Gastroesophageal sphincter (tissue), 4 donors: ENCODE results near the gene PRXL2B. TPM values are rescaled to one million over a fixed set of nuclear protein-coding genes. Genes with fewer than 3 reads are reported as not detected.
"Not testable (repeated sequence)": the region's sequence is repeated elsewhere in the genome, so short reads cannot be mapped to it uniquely, and the experiment has no call there.

ENCODE experiments used
- ATAC-seq: fragments of 150-250 bp; one replicate; pipeline ENCODE4 v1.9.1; 2016; ENCODE audit warnings: mild to moderate bottlenecking, moderate library complexity
- H3K27ac ChIP-seq, 4 donors: fragments of 200-600 bp; sonication (generic) in 3 of 4; 1 replicate in 3 of 4; 2 replicates in 1 of 4; pipeline ENCODE4 v1.5.1; 2016 to 2019
- H3K27me3 ChIP-seq: fragments of 200-600 bp; sonication (generic); one replicate; pipeline ENCODE4 v1.5.1; 2019
- H3K36me3 ChIP-seq, 2 donors: fragments of 200-600 bp; sonication (generic); one replicate each; pipeline ENCODE4 v1.5.1; 2019; ENCODE audit warnings: control low read depth in 1 of 2
- H3K4me1 ChIP-seq, 3 donors: fragments of 200-600 bp; sonication (generic); 1 replicate in 2 of 3; 2 replicates in 1 of 3; pipeline ENCODE4 v1.5.1; 2016 to 2019; ENCODE audit warnings: control low read depth in 2 of 3
- H3K4me3 ChIP-seq, 2 donors: fragments of 200-600 bp; sonication (generic); one replicate each; pipeline ENCODE4 v1.5.1; 2019; ENCODE audit warnings: mild to moderate bottlenecking in 1 of 2, moderate library complexity in 1 of 2
- H3K9me3 ChIP-seq, 3 donors: fragments of 200-600 bp; sonication (generic); one replicate each; pipeline ENCODE4 v1.5.1; 2017 to 2019; ENCODE audit warnings: control low read depth in 2 of 3
- CTCF ChIP-seq, 4 experiments: fragments of 200-600 bp in 2 of 4; fragments of 450-650 bp in 2 of 4; sonication (generic) in 1 of 4; IDR thresholded peaks; one replicate each; pipeline ENCODE4 v1.5.1; 2017 to 2019; ENCODE audit warnings: antibody characterized with exemption in 4 of 4, mild to moderate bottlenecking in 2 of 4, moderate library complexity in 2 of 4
- EP300 ChIP-seq: sonication (generic); formaldehyde crosslinking; IDR thresholded peaks from one replicate; pipeline ENCODE4 v1.6.1; 2017; ENCODE audit warnings: antibody characterized with exemption, mild to moderate bottlenecking
- POLR2A ChIP-seq, 2 donors: fragments of 450-650 bp; IDR thresholded peaks; one replicate each; pipeline ENCODE4 v1.6.1; 2017; ENCODE audit warnings: antibody characterized with exemption in 2 of 2, mild to moderate bottlenecking in 2 of 2, moderate library complexity in 1 of 2
- POLR2AphosphoS5 ChIP-seq: sonication (generic); formaldehyde crosslinking; IDR thresholded peaks from one replicate; pipeline ENCODE4 v1.6.1; 2017; ENCODE audit warnings: antibody characterized with exemption
- WGBS, 2 donors: methylation state at CpG; one replicate each; pipeline ENCODE4 v1.1.5; 2018; ENCODE audit warnings: low coverage in 1 of 2; 5-methylcytosine and 5-hydroxymethylcytosine counted together
- total RNA-seq, 4 donors: library from RNA; depleted of rRNA; stranded (reverse); fragments of >200 nt; gene quantifications; one replicate each; pipeline ENCODE4 v1.1.0, GENCODE V29; 2016

Gene PRXL2B
- total RNA-seq, 4 donors from 2014 or later: 6.5 to 24.1 (median 14.0) TPM

- peaks cover 0 to 76% (median 34%) of the 10 kb centered on the region in 3 donors for H3K4me1 ChIP-seq
- WGBS, 2 donors: 0% methylated on average over 4 of the region's 52 CpGs; no CpG with 5 or more reads in 1 of the 2 donors
Measured at GRCh38 chr1:2546515-2547209, 39.9 kb upstream of the PRXL2B start.

DNA sequence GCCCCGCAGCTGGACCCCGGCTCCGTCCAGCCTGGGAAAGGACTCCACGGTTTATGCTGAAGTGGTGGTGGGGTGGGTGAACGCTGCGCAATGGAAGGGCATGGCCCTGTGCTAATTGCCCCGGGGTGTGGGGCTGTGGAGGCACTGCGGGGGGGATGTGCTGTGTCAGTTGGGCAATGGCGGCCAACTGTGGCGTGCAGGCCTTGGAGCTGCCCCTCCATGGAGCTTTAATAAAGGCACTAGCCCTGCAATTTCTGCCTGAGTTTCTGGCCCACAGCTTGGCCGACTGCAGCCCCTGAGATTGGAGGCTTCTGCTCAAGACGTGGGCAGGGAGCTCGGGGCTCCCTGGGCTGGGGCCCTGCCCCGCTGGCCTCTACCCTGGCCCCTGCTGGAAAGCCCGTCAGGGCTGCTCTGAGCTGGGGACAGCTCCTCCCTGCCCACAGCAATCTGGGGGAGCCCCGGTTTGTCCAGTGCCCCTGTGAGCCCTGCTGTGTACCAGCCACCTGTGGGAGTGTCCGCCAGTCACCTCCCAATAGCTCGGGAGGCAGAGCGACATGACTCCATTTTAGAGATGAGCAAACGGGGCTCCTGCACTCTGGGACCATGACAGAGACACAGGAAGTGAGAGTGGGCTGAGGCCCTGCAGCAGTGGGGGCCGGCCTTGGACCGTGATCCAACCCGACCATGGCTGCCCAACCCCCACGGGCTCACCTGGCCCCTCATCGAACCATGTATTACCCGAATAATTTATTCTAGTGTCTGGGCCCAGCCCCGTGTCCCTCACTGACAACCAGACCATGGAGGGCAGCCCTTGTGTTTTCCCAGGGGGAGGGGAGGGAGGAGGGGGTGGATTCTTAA lies 39.1 kb upstream of the PRXL2B start:
- peak overlapping the region; percentile 35 to 61 for H3K4me3 ChIP-seq
- no peak for ATAC-seq
- H3K27ac ChIP-seq: peak overlapping the region in 3 of 4 donors; percentile 88 to 90 (median 88)
- peaks cover 0 to 76% (median 34%) of the 10 kb centered on the region in 3 donors for H3K4me1 ChIP-seq
- WGBS, 2 donors: 0 to 4% methylated on average over 2 to 5 of the region's 27 CpGs
- H3K27me3 ChIP-seq: peaks cover 60% of the 10 kb centered on the region
- no peaks in the 10 kb centered on the region for H3K9me3 ChIP-seq
- TF ChIP-seq POLR2AphosphoS5 (no peak), EP300 (no peak), POLR2A (IDR thresholded peaks at IDR 0.05) (no peak), CTCF (IDR thresholded peaks at IDR 0.05) (no peak)
- no peaks in the 10 kb centered on the region for H3K36me3 ChIP-seq

More at GRCh38 chr1:2546515-2547209, 39.9 kb upstream of the PRXL2B start:
- TF ChIP-seq POLR2A (IDR thresholded peaks at IDR 0.05) (no peak), CTCF (IDR thresholded peaks at IDR 0.05) (peak in 1 of 4 experiments; percentile 21)
- H3K27me3 ChIP-seq: peaks cover 67% of the 10 kb centered on the region
- H3K27ac ChIP-seq: peak overlapping the region; percentile 26 to 90 (median 88)
- no peaks in the 10 kb centered on the region for H3K36me3 ChIP-seq
- peak overlapping the region; percentile 35 to 61 for H3K4me3 ChIP-seq
- ATAC-seq: peak; percentile 79
- no peaks in the 10 kb centered on the region for H3K9me3 ChIP-seq

DNA sequence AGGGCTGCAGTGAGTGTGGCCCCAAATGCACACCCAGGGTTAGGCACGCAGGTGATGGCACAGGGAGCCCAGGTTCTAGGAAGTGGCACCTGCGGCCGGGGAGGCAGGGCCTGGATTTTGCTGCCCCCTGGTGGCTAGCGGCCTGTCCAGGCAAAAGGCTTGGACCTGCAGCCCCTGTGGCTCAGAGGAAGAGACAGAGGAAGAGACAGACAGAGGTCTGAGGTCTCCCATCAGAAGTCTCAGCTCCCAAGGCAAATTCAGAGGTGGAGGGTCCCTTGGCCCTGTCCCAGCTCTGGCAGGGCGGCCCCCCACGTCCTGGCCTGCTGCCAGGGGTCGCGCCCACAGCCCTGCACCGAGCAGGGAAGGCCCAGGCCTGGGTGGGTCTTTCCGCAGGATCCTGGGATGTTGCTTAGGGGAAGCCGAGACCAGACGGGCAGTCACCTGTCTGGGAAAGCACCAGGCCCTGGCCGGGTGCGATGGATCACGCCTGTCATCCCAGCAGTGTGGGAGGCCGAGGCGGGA lies 38.4 kb upstream of the PRXL2B start:
- no peak for TF ChIP-seq EP300
- no peak for TF ChIP-seq POLR2AphosphoS5
- no peak for TF ChIP-seq POLR2A (IDR thresholded peaks at IDR 0.05)
- peak in 3 of 4 experiments; percentile 84 to 98 (median 92) for TF ChIP-seq CTCF (IDR thresholded peaks at IDR 0.05)
- ATAC-seq: peak; percentile 32
- WGBS, 2 donors: no CpG with 5 or more reads among the region's 17 CpGs
- Histone ChIP-seq H3K36me3 (no peaks in the 10 kb centered on the region), H3K4me3 (peak overlapping the region; percentile 1 to 61), H3K4me1 (peaks cover 0 to 76% (median 34%) of the 10 kb centered on the region in 3 donors), H3K27me3 (peaks cover 53% of the 10 kb centered on the region), H3K9me3 (no peaks in the 10 kb centered on the region), H3K27ac (peak overlapping the region; percentile 55 to 90 (median 88))

GRCh38 chr1:2549367-2550029 lies 37.1 kb upstream of the PRXL2B start:
- H3K36me3 ChIP-seq, H3K9me3 ChIP-seq, ATAC-seq: not testable (repeated sequence)
- Histone ChIP-seq H3K4me3 (peak overlapping the region in 1 of 2 donors; percentile 61), H3K27ac (peak overlapping the region; percentile 61 to 90 (median 88)), H3K27me3 (peaks cover 39% of the 10 kb centered on the region), H3K4me1 (peaks cover 0 to 66% (median 33%) of the 10 kb centered on the region in 3 donors)
- no CpG with 5 or more reads among the region's 28 CpGs for WGBS, 2 donors

- Histone ChIP-seq H3K4me1 (peaks cover 0 to 66% (median 33%) of the 10 kb centered on the region in 3 donors), H3K27ac (peak overlapping the region in 3 of 4 donors; percentile 41 to 88 (median 61)), H3K4me3 (peak overlapping the region in 1 of 2 donors; percentile 23), H3K27me3 (peaks cover 31% of the 10 kb centered on the region)
- H3K9me3 ChIP-seq, ATAC-seq, H3K36me3 ChIP-seq: not testable (repeated sequence)
- 81% methylated on average over 3 of the region's 12 CpGs; no CpG with 5 or more reads in 1 of the 2 donors for WGBS, 2 donors
Measured at GRCh38 chr1:2550309-2550861, 36.2 kb upstream of the PRXL2B start.

DNA sequence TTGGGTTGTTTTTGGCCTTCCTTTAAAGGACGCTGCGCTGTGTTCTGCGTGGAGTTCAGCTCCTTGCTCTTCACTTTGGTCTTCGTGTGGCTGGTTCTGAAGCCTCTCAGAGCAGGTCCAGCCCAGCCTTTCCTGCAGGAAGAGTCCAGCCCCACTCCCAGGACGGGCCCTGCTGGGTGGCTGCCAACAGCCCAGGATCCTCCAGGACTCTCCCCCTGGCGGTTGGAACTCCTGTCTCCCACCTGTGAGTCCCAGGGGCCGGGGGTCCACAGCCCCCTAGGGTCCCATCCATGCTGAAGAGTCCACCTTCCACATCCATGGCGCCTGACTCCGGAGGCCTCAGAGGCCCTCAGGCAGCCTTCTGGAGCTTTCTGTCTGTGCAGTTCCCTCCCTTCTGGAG lies 35.0 kb upstream of the PRXL2B start:
- H3K27me3 ChIP-seq: peaks cover 19% of the 10 kb centered on the region
- H3K27ac ChIP-seq: peak overlapping the region in 2 of 4 donors; percentile 41 to 44
- not testable (repeated sequence) for ATAC-seq, H3K36me3 ChIP-seq, H3K4me3 ChIP-seq, H3K9me3 ChIP-seq
- peaks cover 0 to 63% (median 22%) of the 10 kb centered on the region in 3 donors for H3K4me1 ChIP-seq
- WGBS, 2 donors: 78 to 89% methylated on average over 3 to 4 of the region's 9 CpGs
